ENCODE data around the gene PREX1.

The PREX1 gene

DNA sequence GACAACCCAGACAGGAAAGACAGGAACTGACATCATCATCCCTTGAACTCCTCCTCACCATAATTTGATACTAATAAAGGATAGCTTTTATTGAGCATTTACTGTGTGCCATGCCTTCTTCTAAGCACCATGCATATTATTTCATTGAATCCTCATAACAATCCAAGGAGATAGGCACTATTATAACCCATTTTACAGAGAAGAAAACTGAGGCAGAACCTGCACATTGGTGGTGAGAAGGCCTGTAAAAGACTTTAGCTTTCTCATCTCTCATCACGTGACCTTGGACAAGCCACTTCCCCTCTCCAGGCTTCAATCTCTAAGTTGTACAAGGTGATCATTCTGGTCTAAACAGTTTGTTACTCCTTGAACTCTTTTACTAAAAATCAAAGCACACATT, 34.5 kb upstream of the PREX1 start:
- no peak overlapping the region for H2AFZ ChIP-seq (ENCODE audit: low read depth)
- H3K9ac ChIP-seq, result no peak overlapping the region
- H3K27ac ChIP-seq, result no peak overlapping the region
- no peaks in the 10 kb centered on the region for H3K36me3 ChIP-seq (ENCODE audit: insufficient read depth)
- no peaks in the 10 kb centered on the region for H3K27me3 ChIP-seq (ENCODE audit: insufficient read depth, low read depth)
- no peak overlapping the region for H3K4me3 ChIP-seq (IDR thresholded peaks at IDR 0.05; ENCODE audit: insufficient read depth, low read depth, low read length)
- H3K4me1 ChIP-seq (ENCODE audit: low read depth, poor library complexity, severe bottlenecking), result no peaks in the 10 kb centered on the region
- H3K79me2 ChIP-seq (ENCODE audit: insufficient read depth, low read depth), result no peaks in the 10 kb centered on the region
- no peaks in the 10 kb centered on the region for H4K20me1 ChIP-seq (ENCODE audit: insufficient read depth)
- H3K4me2 ChIP-seq, result no peak overlapping the region
- TF ChIP-seq, protein P1, sequence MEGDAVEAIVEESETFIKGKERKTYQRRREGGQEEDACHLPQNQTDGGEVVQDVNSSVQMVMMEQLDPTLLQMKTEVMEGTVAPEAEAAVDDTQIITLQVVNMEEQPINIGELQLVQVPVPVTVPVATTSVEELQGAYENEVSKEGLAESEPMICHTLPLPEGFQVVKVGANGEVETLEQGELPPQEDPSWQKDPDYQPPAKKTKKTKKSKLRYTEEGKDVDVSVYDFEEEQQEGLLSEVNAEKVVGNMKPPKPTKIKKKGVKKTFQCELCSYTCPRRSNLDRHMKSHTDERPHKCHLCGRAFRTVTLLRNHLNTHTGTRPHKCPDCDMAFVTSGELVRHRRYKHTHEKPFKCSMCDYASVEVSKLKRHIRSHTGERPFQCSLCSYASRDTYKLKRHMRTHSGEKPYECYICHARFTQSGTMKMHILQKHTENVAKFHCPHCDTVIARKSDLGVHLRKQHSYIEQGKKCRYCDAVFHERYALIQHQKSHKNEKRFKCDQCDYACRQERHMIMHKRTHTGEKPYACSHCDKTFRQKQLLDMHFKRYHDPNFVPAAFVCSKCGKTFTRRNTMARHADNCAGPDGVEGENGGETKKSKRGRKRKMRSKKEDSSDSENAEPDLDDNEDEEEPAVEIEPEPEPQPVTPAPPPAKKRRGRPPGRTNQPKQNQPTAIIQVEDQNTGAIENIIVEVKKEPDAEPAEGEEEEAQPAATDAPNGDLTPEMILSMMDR (conservative IDR thresholded peaks at IDR 0.05; ENCODE audit: low read depth, low read length), result no peak

- no peak overlapping the region for H3K4me3 ChIP-seq (IDR thresholded peaks at IDR 0.05; ENCODE audit: insufficient read depth, low read depth, low read length)
- H3K9ac ChIP-seq, result no peak overlapping the region
- no peaks in the 10 kb centered on the region for H3K36me3 ChIP-seq (ENCODE audit: insufficient read depth)
- no peaks in the 10 kb centered on the region for H3K79me2 ChIP-seq (ENCODE audit: insufficient read depth, low read depth)
- H3K4me1 ChIP-seq (ENCODE audit: low read depth, poor library complexity, severe bottlenecking), result no peaks in the 10 kb centered on the region
- TF ChIP-seq, protein P1 (conservative IDR thresholded peaks at IDR 0.05; ENCODE audit: low read depth, low read length), result no peak
- no peak overlapping the region for H3K4me2 ChIP-seq
- H3K27ac ChIP-seq, result no peak overlapping the region
- no peaks in the 10 kb centered on the region for H3K27me3 ChIP-seq (ENCODE audit: insufficient read depth, low read depth)
- H2AFZ ChIP-seq (ENCODE audit: low read depth), result no peak overlapping the region
- H4K20me1 ChIP-seq (ENCODE audit: insufficient read depth), result no peaks in the 10 kb centered on the region
These were observed 33.6 kb upstream of the PREX1 start for GRCh38 chr20:48861444-48861843.

GRCh38 chr20:48858075-48858790, 30.4 kb upstream of the PREX1 start:
- Histone ChIP-seq H3K27ac (no peak overlapping the region), H3K79me2 (ENCODE audit: insufficient read depth, low read depth) (no peaks in the 10 kb centered on the region), H2AFZ (ENCODE audit: low read depth) (no peak overlapping the region), H3K36me3 (ENCODE audit: insufficient read depth) (no peaks in the 10 kb centered on the region), H3K4me3 (IDR thresholded peaks at IDR 0.05; ENCODE audit: insufficient read depth, low read depth, low read length) (no peak overlapping the region), H3K9ac (no peak overlapping the region), H3K4me2 (no peak overlapping the region), H4K20me1 (ENCODE audit: insufficient read depth) (no peaks in the 10 kb centered on the region), H3K4me1 (ENCODE audit: low read depth, poor library complexity, severe bottlenecking) (no peaks in the 10 kb centered on the region), H3K27me3 (ENCODE audit: insufficient read depth, low read depth) (no peaks in the 10 kb centered on the region)
- TF ChIP-seq, protein P1 (conservative IDR thresholded peaks at IDR 0.05; ENCODE audit: low read depth, low read length), result no peak

GRCh38 chr20:48856130-48856529, 28.3 kb upstream of the PREX1 start:
- TF ChIP-seq, protein P1 (conservative IDR thresholded peaks at IDR 0.05; ENCODE audit: low read depth, low read length), result no peak
- Histone ChIP-seq H3K27me3 (ENCODE audit: insufficient read depth, low read depth) (no peaks in the 10 kb centered on the region), H3K79me2 (ENCODE audit: insufficient read depth, low read depth) (no peaks in the 10 kb centered on the region), H3K9ac (no peak overlapping the region), H3K4me2 (no peak overlapping the region), H3K36me3 (ENCODE audit: insufficient read depth) (no peaks in the 10 kb centered on the region), H3K4me3 (IDR thresholded peaks at IDR 0.05; ENCODE audit: insufficient read depth, low read depth, low read length) (no peak overlapping the region), H3K27ac (no peak overlapping the region), H3K4me1 (ENCODE audit: low read depth, poor library complexity, severe bottlenecking) (no peaks in the 10 kb centered on the region), H2AFZ (ENCODE audit: low read depth) (no peak overlapping the region), H4K20me1 (ENCODE audit: insufficient read depth) (no peaks in the 10 kb centered on the region)
